Nephron progenitor cell (in vitro differentiated cells): ENCODE results near the gene FSTL4.

Experiments
- DNase-seq: peaks from one replicate; pipeline ENCODE4 v3.0.0; 2021
- H3K27ac Mint-ChIP-seq: 2 replicates; pipeline ENCODE4 v1.8.0; 2021; ENCODE audit warnings: mild to moderate bottlenecking, moderate library complexity, mixed read lengths
- H3K27me3 Mint-ChIP-seq: 2 replicates; pipeline ENCODE4 v1.8.0; 2021; ENCODE audit warnings: mild to moderate bottlenecking, low read depth, mixed read lengths; ENCODE audit not compliant: poor library complexity
- H3K36me3 Mint-ChIP-seq: 2 replicates; pipeline ENCODE4 v1.8.0; 2021; ENCODE audit warnings: low read depth, mixed read lengths
- H3K4me1 Mint-ChIP-seq: 2 replicates; pipeline ENCODE4 v1.8.0; 2021; ENCODE audit warnings: mixed read lengths
- H3K4me3 Mint-ChIP-seq: 2 replicates; pipeline ENCODE4 v1.8.0; 2021; ENCODE audit warnings: mild to moderate bottlenecking, moderate library complexity, mixed read lengths
- H3K9me3 Mint-ChIP-seq: 2 replicates; pipeline ENCODE4 v1.8.0; 2021; ENCODE audit warnings: mild to moderate bottlenecking, moderate library complexity, mixed read lengths
- TF ChIP-seq, protein P1 (sequence below): fragments of 200-600 bp; sonication (generic); IDR thresholded peaks from 2 replicates; pipeline ENCODE4 v1.5.0; 2021; ENCODE audit warnings: antibody characterized with exemption

The FSTL4 gene

DNA sequence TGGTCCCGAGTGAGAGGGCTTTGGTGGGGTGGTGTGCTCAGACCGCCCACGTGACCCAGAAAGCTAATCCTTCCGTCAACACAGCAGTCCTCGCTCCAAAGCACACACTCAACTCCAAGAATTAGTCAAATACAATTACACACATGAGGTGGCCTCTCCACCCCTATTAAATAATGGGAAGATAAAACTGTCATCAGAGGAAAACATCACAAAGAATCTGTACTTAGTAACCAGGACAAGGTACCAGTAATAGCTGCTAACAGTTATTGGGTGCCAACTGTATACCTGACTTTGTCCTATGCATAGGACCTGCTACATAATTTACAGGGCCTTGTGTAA lies 337.8 kb downstream of the FSTL4 start:
- TF ChIP-seq, protein P1, sequence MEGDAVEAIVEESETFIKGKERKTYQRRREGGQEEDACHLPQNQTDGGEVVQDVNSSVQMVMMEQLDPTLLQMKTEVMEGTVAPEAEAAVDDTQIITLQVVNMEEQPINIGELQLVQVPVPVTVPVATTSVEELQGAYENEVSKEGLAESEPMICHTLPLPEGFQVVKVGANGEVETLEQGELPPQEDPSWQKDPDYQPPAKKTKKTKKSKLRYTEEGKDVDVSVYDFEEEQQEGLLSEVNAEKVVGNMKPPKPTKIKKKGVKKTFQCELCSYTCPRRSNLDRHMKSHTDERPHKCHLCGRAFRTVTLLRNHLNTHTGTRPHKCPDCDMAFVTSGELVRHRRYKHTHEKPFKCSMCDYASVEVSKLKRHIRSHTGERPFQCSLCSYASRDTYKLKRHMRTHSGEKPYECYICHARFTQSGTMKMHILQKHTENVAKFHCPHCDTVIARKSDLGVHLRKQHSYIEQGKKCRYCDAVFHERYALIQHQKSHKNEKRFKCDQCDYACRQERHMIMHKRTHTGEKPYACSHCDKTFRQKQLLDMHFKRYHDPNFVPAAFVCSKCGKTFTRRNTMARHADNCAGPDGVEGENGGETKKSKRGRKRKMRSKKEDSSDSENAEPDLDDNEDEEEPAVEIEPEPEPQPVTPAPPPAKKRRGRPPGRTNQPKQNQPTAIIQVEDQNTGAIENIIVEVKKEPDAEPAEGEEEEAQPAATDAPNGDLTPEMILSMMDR, result no peak
- H3K4me1 Mint-ChIP-seq, result peaks cover 51% of the 10 kb centered on the region
- peak; percentile 61 for DNase-seq
- H3K36me3 Mint-ChIP-seq, result no peaks in the 10 kb centered on the region
- peaks cover 10% of the 10 kb centered on the region for H3K27me3 Mint-ChIP-seq
- H3K27ac Mint-ChIP-seq, result no peak overlapping the region
- no peak overlapping the region for H3K4me3 Mint-ChIP-seq
- peaks cover 6% of the 10 kb centered on the region for H3K9me3 Mint-ChIP-seq

DNA sequence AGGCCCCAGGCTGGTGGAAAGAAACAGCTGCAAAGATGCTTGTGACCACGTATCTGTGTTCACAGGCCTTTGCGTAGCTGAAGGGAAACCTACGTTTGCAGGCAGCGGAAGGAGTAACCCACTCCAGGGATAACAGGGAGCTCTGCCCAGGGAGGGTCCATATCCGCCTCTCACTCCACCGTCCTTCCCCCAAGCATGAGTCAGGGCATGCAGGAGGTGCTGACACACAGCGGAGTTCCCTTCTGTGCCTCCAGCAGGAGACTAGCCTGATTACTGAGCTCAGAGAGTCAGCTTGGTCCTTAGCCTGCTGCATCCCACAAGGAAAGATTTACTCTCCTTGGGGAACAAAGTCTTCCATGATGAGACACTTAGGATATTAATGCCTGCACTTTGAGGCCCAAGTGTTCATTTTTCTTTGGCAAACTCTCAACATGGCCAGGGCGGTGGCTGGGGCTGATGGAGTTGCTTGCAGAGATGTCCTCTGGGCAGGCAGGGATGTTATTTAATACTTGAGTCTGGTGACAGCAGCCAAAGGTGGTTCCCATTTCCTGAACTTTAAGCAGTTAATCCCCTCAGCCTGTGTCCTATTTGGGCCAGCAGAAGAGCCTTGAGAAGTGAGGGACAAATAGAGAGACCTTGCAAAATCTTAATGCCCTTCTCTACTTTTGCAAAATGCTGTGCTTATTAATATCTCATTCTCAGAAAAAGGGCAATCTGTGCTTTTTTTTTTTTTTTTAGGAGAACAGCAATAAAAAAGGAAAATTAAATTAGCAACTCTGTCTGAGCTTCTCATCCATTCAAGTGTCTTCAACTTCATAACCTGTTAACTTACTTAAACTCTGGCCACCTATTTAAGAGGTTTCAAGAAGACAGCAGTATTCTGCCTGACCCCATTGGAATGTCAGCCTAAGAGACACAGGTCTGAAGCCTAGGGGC lies 338.4 kb downstream of the FSTL4 start:
- Mint-ChIP-seq H3K4me3 (no peak overlapping the region), H3K9me3 (peaks cover under 1% of the 10 kb centered on the region), H3K27ac (no peak overlapping the region), H3K4me1 (peaks cover 51% of the 10 kb centered on the region), H3K27me3 (peaks cover 10% of the 10 kb centered on the region), H3K36me3 (no peaks in the 10 kb centered on the region)
- TF ChIP-seq, protein P1, result no peak
- no peak for DNase-seq

DNA sequence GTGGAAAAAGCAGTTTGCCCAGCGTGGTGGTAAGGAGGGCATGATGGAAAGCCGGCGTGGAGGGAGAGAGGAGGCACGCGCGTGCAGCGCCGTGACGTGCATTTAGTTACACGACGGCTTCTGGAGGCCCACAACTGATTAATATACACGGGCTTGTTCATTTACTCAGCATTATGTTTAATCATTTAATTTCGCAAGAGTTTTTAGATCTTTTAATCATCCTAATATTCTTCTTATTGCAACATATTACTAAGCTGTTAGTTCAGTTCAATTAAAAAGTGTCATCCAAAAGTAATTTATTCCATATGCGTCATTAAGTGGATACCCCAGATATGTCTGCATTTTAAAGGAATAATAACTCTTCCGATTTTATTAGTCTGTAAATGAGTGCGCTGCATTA lies 340.0 kb downstream of the FSTL4 start:
- H3K36me3 Mint-ChIP-seq, result no peaks in the 10 kb centered on the region
- no peak overlapping the region for H3K27ac Mint-ChIP-seq
- no peak for DNase-seq
- no peaks in the 10 kb centered on the region for H3K9me3 Mint-ChIP-seq
- H3K4me3 Mint-ChIP-seq, result no peak overlapping the region
- H3K4me1 Mint-ChIP-seq, result peaks cover 59% of the 10 kb centered on the region
- TF ChIP-seq, protein P1, result no peak
- H3K27me3 Mint-ChIP-seq, result peaks cover 10% of the 10 kb centered on the region

DNA sequence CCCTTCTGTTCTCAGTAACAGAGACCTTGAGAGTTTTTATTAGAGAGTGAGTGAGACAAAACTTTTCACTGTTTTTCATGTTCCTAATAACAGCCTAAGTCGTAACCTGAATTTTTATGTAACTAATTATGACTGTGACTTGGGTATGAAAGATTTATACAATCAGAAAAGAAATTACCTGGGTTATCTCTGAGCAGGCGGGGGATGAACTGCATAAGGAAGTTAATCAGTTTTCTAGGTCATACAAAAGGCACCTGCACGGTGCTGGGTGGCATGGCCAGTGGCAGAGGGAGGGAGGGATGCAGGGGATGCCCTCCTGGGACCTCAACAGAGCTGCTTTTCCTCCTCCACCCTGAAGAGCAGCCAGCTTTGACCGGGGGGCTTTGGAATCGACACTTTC lies 340.7 kb downstream of the FSTL4 start:
- Mint-ChIP-seq H3K4me1 (peaks cover 64% of the 10 kb centered on the region), H3K27me3 (peaks cover 10% of the 10 kb centered on the region), H3K4me3 (no peak overlapping the region), H3K36me3 (no peaks in the 10 kb centered on the region), H3K9me3 (no peaks in the 10 kb centered on the region), H3K27ac (no peak overlapping the region)
- no peak for DNase-seq
- TF ChIP-seq, protein P1, result no peak

DNA sequence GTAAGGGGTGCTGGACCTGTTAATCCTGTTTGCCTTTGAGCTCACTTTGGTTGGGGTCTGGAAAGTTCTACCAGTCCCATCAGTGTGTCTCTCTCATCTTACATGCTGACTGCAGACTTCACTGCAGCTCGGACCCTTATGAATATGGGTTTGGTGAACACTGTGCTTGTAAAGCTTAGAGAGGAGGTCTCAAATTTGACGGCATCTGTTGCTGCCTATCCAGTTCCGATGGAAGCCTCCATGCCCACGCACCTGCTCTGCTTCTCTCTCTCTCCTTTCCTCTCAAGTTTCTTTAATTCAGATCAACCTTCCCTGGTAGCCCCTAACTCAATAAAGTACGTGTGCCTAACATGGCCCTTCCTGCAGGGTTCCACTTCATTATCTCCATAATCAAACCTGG lies 342.6 kb downstream of the FSTL4 start:
- Mint-ChIP-seq H3K27ac (no peak overlapping the region), H3K9me3 (no peaks in the 10 kb centered on the region), H3K4me1 (peaks cover 69% of the 10 kb centered on the region), H3K36me3 (no peaks in the 10 kb centered on the region), H3K27me3 (peaks cover 9% of the 10 kb centered on the region), H3K4me3 (no peak overlapping the region)
- DNase-seq, result no peak
- TF ChIP-seq, protein P1, result no peak

DNA sequence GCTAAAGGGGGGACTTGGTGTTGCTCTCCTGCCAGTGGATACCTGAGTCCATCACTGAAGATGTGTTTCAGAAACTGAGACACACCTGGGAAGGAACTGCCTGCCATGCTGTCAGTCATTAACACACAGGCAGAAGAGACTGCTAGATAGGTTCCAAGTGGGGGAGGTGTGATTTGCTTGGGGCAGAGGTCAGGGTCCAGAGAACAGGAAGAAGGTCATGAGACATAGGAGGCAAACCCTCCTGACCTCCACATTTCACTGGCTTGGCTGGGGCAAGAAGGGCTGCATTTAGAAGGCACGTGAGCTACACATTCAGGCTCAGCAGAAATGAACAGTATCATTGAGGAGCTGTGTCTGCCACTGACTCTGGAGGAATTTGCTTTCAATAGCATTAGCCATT lies 344.7 kb downstream of the FSTL4 start:
- Mint-ChIP-seq H3K4me1 (peaks cover 51% of the 10 kb centered on the region), H3K9me3 (no peaks in the 10 kb centered on the region), H3K36me3 (no peaks in the 10 kb centered on the region), H3K4me3 (no peak overlapping the region), H3K27me3 (peaks cover 13% of the 10 kb centered on the region), H3K27ac (no peak overlapping the region)
- no peak for DNase-seq
- TF ChIP-seq, protein P1, result no peak
